Stimulated activated CD8-positive, alpha-beta memory T cell treated with anti-CD3 and anti-CD28 coated beads, Interleukin-15, amount 100 ng/mL, for 24 hours (primary cell): ENCODE data around the gene CAMKK2.
"Not testable (repeated sequence)": the region's sequence is repeated elsewhere in the genome, so short reads cannot be mapped to it uniquely, and the experiment has no call there.

Experiments used
- DNase-seq: peaks from one replicate; pipeline ENCODE4 v3.0.0-alpha.2; 2020; ENCODE audit warnings: low read depth

The CAMKK2 gene

DNA sequence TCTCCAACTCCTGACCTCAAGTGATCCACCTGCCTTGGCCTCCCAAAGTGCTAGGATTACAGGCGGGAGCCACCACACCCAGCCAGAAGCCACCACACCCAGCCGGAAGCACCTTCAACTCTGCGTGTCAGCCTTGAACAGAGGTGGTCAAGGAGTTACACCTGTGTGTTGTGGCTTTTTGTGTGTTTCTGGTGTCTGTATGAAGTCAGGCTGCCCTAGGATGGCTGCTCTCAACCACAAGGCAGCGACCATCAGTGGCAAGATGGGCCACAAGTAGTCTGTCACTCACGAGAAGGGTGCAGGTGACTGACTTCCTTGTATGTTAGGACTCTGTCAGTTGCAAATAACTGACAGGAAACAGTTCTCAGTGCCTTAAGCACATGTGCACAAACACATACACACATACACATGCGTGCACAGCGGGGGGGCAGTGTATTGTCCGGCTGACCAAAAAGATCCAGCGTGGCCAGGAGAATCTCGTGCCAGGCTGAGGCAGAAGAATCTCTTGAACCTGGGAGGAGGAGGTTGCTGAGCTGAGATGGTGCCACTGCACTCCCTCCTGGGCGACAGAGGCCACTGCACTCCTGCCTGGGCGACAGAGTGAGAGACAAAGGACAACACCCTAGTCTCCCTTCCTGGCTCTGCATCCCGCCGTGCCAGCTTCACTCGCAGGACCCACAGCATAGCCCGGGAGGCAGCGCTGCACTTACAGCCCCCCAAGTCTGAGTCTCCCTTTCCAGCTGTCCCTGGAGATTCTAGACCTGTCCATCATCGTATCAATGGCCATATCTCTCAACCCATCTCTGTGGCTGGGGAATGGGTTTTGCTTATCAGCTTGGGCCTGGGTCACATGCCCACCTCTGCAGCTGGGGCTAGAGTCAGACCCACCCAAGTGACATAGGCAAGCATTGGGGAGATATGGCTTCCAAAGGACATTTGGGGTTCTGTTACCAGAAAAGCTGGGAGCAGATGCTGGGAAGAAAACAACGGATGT, 72.9 kb downstream of the CAMKK2 start:
- no peak for DNase-seq

DNA sequence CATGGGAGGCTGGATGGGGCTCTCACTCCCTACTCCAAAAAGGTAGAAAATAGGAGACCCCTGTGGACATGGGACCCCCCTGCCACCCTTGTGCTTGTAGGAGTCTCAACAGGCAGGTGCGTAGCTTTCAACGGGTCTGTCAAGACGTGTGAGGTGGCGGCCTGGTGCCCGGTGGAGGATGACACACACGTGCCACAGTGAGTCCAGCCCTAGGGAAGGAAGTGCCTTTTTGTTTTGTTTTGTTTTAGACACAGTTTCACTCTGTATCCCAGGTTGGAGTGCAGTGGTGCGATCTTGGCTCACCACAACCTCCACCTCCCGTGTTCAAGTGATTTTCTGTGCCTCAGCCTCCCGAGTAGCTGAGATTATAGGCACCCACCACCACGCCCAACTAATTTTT, 73.7 kb downstream of the CAMKK2 start:
- DNase-seq = no peak

DNA sequence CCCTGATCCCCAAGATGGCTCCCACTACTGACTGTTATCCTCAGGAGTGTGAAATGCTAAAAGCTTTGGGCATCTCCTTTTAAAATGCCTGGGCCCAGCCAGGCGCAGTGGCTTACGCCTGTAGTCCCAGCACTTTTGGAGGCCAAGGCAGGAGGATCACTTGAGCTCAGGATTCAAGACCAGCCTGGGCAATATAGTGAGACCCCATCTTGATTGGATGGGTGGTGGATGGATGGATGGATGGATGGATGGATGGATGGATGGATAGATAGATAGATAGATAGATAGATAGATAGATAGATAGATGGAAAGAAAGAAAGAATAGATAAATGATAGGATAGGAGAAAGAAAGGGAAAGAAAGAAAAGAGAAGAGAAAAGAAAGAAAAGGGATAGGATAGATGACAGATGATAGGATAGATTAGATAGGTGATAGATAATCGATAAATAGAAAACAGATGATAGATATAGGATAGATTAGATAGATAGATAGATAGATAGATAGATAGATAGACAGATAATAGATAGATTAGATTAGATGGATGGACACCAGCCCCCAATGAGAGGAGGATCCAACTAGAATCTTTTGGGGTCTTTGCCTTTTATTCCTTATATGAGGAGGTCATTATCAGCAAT, 77.0 kb downstream of the CAMKK2 start:
- no peak for DNase-seq

DNA sequence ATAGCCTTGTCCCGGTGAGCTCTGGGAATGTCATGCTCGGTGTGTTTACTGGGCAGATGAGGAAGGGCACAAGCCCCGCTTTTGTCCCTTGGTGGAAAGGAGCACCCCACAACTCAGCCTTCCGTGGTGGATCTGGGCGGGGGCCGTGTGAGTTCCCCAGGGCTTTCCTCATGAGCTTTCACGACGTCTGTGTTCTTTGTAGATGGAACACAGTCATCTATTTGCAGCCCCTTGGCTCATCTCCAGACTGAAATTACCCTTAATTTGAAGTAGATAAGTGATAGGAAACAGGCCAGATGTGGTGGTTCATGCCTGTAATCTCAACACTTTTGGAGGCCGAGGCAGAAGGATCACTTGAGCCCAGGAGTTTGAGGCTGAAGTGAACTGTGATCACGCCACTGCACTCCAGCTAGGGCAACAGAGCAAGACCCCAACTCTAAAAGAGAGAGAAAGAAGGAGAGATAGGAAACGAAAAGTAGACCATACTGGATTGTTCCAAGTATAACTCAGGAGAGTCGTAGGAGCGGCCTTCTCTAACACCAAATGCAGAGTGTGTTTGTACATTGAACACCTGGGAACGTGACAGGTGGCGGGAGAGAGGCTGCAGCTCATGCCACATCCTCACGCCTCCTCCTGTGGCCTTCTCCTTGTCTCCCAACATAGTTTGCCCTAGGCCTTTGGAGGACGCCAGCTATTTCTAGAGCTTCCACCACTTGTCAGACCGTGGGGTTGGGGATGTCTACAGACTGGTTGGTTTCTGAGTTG, 77.7 kb downstream of the CAMKK2 start:
- DNase-seq = no peak

DNA sequence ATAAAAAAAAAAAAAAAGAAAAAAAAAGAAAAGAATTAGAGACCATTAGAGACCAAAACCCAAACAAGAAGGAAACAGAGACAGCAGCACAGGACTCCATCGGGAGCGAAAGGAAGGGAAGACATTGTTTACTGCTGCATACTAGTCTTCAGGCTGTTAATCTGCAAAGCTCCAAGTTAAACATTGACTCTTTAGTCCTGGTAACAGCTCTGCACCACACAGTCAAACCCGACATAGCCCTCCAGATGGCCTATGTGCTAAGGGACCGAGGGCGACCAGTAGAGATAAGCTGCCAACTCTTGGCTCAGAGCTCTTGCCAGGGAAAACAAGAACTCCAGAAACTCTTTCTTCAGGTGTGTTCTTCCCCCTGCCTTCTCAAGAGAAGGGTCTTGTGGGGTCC, 78.7 kb downstream of the CAMKK2 start:
- DNase-seq = no peak

DNA sequence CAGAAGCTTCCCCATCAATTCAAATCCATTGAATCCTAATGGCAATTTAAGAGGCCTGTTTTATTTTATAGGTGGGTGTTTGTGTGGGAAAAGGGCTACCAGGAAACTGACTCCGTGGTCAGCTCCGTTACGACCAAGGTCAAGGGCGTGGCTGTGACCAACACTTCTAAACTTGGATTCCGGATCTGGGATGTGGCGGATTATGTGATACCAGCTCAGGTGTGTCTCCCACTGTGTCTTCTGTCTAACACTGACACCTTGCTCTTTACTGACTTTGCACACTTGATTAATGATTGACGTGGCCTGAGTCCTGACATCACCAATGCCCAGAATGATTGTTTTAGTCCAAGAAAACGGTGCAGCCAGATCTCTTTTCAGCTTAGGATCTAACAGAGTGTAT, 79.4 kb downstream of the CAMKK2 start:
- DNase-seq = no peak

DNA sequence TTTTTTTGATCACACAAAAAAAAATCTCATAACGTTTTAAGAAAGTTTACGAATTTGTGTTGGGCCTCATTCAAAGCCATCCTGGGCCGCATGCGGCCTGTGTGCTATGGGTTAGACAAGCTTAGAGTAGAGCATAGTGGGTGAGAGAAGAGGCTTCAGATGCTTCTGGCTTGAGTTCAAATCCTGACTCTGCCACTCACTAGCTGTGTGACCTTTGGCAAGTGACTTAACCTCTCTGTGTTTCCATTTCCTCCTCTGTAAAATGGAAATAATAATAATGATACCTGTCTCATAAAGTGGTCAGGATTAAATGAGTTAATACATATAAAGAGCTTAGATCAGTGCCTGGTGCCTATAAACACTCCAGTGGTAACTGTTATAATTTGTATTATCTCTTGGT, 80.4 kb downstream of the CAMKK2 start:
- DNase-seq = no peak

DNA sequence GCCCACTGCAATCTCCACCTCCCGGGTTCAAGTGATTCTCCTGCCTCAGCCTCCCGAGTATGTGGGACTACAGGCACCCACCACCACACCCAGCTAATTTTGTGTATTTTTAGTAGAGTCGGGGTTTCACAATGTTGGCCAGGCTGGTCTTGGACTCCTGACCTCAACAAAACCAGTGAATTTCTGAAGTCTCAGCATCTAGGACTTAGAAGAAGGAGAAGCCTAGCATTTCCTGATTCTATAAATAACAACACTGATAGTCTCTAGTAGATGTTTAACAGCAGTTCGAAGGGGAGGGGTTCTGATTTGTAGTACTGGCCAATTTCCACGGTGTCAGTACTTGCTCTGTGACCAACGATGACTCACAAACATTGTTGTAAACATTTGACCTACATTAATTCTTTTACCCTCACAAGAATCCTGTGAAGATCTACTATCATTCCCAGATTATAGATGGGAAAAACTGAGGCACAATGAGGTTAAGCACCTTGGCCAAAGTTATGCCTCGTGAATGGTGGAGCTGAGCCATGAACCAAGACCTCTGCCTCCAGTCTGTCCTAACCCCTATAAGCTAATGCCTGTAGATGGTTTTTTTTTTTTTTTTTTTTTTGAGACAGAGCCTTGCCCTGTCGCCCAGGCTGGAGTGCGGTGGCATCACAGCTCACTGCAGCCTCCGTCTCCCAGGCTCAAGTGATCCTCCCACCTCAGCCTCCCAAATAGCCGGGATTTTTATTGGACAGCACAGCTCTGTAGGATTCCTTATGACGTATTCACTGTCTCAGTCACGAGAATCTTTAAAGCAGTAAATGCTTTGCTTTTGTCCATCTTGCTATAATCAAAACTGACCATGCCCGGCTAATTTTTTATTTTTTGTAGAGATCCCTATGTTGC, 81.4 kb downstream of the CAMKK2 start:
- DNase-seq = no peak

DNA sequence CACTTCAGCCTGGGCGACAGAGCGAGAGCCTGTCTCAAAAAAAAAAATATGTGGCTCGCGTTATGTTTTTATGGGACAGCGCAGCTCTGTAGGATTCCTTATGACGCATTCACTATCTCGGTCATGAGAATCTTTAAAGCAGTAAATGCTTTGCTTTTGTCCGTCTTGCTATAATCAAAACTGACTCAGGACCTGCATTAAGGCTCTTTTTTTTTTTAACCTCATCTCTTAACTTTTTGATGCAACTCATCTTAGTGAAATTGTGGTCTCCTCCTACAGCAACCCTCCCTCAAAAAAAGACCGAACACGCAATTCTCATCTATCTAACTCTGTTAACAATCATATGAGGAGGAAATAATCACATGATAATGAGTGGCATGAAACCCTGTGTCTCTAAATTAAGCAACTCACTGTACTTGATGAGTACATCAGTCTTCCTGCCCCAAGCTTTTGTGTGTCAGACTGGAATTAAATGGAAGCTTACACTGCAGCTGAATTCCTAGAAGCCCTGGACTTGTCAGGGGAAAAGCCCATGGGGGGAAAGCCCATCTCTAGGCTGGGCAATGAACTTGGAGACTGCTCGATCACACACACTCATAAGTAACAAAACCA, 82.2 kb downstream of the CAMKK2 start:
- no peak for DNase-seq

DNA sequence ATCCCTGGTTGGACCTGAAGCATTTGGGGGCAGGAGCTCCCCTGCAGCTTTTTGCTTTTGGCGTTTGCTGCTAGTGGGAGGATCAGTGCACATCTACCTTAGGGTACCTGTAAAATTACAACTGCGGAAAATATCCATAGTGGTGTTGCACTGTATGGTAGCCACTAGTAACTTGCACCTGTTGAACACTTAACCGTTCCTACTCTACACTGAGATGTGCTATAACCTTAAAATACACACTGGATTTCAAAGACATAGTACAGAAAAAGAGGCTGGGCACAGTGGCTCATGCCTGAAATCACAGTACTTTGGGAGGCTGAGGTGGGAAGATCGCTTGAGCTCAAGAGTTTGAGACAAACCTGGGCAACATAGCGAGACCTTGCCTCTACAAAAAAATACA, 83.6 kb downstream of the CAMKK2 start:
- DNase-seq = no peak

DNA sequence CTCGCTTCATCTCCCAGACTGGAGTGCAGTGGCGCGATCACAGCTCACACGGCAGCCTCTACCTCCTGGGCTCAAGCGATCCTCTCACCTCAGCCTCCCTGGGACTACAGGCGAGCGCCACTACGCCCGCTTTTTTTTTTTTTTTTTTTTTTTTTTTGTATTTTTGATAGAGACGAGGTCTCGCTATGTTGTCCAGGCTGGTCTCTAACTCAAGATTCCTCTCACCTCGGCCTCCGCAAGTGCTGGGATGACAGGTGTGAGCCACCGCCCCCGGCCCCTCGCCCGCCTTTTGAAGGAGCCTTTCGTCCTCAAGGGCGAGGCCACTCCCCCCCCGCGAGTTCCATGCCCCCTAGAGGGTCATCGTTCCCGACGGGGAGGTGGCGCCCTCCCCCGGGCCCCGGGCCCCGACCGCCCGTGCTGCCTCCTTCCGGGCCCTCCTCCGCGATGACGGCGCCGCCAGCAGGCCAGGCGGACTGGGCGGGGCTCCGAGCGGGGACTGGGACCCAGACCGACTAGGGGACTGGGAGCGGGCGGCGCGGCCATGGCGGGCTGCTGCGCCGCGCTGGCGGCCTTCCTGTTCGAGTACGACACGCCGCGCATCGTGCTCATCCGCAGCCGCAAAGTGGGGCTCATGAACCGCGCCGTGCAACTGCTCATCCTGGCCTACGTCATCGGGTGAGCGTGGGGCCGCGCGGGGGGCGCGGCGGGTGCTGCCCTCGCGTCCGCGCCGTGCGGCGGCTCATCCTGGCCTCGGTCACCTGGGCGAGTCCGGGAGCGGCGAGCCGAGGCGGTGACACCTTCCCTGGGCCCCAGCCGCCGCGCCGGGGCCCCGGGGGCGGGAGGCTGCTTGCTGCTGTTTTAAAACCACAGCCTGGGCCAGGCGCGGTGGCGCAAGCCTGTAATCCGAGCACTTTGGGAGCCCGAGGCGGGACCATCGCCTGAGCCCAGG, 86.6 kb downstream of the CAMKK2 start, which contains the start of gene P2RX4:
TSS of gene P2RX4 (plus strand) at position 506 of the 949 bp plus-strand sequence. CDS start at position 542, 36 bp downstream.
- DNase-seq = peak; percentile 65

DNA sequence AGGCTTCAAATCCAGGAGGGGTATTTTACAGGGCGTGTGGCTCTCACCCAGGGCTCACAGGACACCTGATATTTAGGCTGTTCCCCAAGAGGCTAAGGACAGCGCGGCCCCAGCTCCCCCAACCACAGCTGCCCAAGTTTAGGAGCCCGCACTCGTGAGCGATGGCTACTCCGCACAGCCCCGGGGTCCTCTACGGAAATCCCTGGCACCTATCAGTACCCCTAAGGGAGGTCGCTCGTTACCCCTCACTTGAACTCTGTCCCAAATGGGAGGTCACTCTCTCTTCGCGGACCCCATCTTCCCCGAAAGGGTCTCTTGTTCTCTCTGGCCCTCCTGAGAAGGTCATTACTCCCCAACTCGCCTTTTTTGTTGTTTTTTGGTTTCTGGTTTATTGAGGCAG, 87.3 kb downstream of the CAMKK2 start:
- DNase-seq = no peak

DNA sequence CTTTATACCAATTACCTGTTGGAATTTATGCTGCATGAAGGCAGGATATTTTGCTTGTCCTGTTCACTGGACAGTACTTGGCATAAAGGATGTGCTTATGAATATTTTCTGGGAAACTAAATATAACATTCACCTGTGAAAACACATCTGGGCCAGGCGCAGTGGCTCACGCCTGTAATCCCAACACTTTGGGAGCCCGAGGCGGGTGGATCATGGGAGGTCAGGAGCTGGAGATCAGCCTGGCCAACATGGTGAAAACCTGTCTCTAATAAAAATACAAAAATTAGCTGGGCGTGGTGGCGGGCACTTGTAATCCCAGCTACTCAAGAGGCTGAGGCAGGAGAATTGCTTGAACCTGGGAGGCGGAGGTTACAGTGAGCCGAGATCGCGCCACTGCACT, 87.9 kb downstream of the CAMKK2 start:
- not testable (repeated sequence) for DNase-seq

DNA sequence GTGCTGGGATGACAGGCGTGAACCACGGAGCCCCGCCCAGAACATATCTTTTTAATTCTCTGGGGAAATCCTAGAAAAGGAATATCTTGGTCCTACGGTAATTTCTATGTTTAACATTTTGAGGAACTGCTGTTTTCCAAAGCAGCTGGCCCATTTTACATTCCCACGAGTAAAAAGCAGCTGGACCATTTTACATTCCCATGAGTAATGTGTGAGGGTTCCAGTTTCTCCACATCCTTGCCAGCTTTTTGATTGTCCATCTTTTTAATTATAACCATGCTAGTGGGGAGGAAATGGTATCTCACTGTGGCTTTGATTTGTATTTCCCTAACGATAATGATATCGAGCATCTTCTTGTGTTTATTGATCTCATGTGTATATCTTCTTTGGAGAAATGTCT, 91.0 kb downstream of the CAMKK2 start:
- no peak for DNase-seq

DNA sequence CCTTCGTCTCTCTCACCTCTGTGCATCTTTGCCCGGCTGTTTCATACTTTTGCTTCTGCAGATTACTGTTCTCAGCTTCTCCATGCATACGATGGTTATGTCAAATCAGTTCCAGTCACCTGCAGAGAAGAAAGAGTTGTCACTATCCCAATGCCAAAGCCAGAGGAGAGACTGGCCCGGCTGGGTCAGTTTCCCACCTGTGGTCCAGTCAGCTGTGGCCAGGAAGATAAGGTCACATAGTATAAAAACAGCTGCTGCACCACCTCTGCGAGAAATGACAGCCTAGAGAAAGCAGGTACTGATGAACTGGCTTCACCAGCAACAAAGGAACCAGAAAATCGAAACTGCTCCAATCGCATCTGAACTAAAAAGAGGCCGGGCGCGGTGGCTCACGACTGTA, 93.0 kb downstream of the CAMKK2 start:
- no peak for DNase-seq

DNA sequence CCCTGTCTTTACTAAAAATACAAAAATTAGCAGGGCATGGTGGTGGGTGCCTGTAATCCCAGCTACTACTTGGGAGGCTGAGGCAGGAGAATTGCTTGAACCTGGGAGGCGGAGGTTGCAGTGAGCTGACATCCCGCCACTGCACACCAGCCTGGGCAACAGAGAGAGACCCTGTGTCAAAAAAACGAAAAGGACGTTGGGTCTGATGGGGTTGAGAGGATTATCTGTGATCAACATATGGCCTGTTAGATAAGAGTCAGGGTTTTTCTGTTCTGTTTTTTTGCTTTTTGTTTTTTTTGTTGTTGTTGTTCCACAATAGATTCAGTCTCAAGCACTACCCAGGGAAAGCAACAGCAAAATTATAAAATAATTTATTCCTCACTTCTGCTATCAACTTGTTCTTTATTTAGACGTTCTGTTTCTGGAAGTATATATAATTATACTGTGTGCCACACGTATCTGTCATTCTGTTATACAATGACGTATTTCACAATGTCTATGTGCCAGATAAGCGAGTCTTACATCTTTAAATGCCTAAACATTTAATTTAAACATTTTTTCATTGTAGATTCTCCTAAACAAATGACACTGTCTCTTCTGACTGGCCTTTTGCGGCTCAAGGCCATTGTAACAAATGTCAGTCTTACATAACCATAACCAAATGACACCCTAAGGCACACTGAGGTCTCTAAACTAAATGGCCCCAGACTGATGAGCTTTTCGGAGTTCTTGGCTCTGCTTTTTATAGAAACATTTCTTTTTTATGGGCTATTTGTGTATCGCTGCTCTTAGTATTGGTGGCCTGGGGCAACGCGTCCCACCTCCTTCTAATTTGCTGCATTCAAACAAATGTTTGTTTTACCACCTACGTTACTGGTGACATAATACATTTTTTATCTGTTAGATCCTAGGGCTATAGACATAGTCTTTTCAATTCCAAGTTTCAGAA, 93.8 kb downstream of the CAMKK2 start:
- no peak for DNase-seq

DNA sequence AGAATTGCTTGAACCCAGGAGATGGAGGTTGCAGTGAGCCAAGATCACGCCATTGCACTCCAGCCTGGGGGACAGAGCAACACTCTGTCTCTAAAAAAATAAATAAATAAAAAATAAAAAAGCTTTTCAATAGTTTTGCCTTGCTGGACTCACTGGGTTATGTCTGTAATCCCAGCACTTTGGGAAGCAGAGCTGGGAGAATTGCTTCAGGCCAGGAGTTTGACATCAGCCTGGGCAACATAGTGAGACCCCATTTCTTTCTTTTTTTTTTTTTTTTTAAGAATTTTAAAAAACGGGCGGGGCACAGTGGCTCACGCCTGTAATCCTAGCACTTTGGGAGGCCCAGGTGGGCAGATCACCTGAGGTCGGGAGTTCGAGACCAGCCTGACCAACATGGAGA, 95.4 kb downstream of the CAMKK2 start:
- DNase-seq = not testable (repeated sequence)

DNA sequence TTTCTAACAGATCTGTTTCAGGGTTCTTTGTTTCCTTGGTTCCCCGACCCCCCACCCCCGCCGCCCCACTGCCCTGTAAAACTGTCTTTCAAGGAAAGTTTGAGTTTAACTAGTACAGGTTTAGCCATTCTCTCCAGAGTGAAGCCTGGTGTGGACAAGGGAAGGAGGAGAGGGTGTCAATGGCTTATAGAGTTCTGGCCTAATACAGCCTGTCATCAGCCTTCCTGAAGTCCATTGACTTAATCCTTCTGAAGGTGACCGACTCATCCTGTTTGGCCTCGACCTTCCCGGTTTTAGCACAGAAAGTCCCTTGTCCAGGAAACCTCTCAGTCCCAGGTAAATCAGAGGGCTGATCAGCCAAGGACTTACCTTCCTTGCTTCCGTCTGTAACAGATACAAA, 97.6 kb downstream of the CAMKK2 start:
- DNase-seq = no peak

DNA sequence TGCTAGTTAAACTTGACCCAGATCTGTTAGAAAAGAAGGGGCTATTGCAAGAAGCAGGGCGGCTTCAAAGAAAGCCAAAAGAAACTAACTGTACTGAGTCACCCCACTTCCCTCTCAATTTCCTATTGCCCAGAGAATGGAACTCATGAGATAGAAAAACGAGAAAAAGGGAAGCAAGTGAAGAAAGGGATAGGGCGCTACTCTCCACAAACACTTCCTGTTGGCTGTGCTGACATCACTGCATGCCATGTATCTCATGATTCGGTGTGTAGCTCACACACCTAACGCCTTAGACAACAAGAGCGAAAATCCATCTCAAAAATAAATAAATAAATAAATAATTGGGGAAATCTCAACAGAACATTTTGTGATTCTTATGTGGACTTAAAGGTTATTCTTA, 99.6 kb downstream of the CAMKK2 start:
- DNase-seq = no peak
